DND-41 (cell line): ENCODE results near the gene GOT1.

Experiments
- ATAC-seq: fragments of 200-7000 bp; cut with Tn5 transposase; 3 replicates; pipeline ENCODE4 v1.9.1; 2021; ENCODE audit warnings: low read depth; ENCODE audit not compliant: insufficient read depth
- DNase-seq: peaks from one replicate; pipeline ENCODE4 v3.0.0-alpha.2; 2020
- H2AFZ ChIP-seq: 2 replicates; pipeline ENCODE4 v1.6.0; 2012; ENCODE audit warnings: low read depth, low read length
- H3K27ac ChIP-seq: 2 replicates; pipeline ENCODE4 v1.5.1; 2012; ENCODE audit warnings: low read length, inconsistent platforms
- H3K27me3 ChIP-seq: fragments of 200-600 bp; sonication (generic); 2 replicates; pipeline ENCODE4 v1.6.0; 2012; ENCODE audit warnings: low read length, mild to moderate bottlenecking, inconsistent platforms; ENCODE audit not compliant: insufficient read depth, poor library complexity
- H3K36me3 ChIP-seq: 2 replicates; pipeline ENCODE4 v1.5.1; 2012; ENCODE audit warnings: low read length, inconsistent platforms; ENCODE audit not compliant: insufficient read depth
- H3K4me1 ChIP-seq: 2 replicates; pipeline ENCODE4 v1.5.1; 2012; ENCODE audit warnings: mild to moderate bottlenecking, low read length; ENCODE audit not compliant: insufficient read depth
- H3K4me2 ChIP-seq: 2 replicates; pipeline ENCODE4 v1.6.0; 2012; ENCODE audit warnings: mild to moderate bottlenecking, moderate library complexity, low read length, inconsistent platforms; ENCODE audit not compliant: insufficient read depth
- H3K4me3 ChIP-seq, 2 experiments: fragments of 200-600 bp in 1 of 2; shearing (Covaris generic) in 1 of 2; 2 replicates each; pipeline ENCODE4 v1.5.1; 2012 to 2016; ENCODE audit warnings: inconsistent platforms in 2 of 2, low read length in 2 of 2, mild to moderate bottlenecking in 2 of 2, low read depth in 1 of 2, moderate library complexity in 1 of 2
- H3K79me2 ChIP-seq: 2 replicates; pipeline ENCODE4 v1.6.0; 2012; ENCODE audit warnings: low read length, inconsistent platforms; ENCODE audit not compliant: insufficient read depth
- H3K9ac ChIP-seq: 2 replicates; pipeline ENCODE4 v1.6.0; 2012; ENCODE audit warnings: low read depth, mild to moderate bottlenecking, inconsistent platforms, low read length, moderate library complexity
- H3K9me3 ChIP-seq: 2 replicates; pipeline ENCODE4 v1.5.1; 2012; ENCODE audit warnings: low read length, moderate library complexity, mild to moderate bottlenecking, inconsistent platforms; ENCODE audit not compliant: insufficient read depth, severe bottlenecking
- H4K20me1 ChIP-seq: 2 replicates; pipeline ENCODE4 v1.6.0; 2012; ENCODE audit warnings: low read length; ENCODE audit not compliant: insufficient read depth
- EZH2 ChIP-seq: IDR thresholded peaks from 3 replicates; pipeline ENCODE4 v1.6.1; 2012; ENCODE audit warnings: borderline replicate concordance, low read depth, mild to moderate bottlenecking, moderate library complexity, low read length, inconsistent platforms; ENCODE audit not compliant: severe bottlenecking
- TF ChIP-seq, protein P1 (sequence below): IDR thresholded peaks from 2 replicates; pipeline ENCODE4 v1.5.1; 2012; ENCODE audit warnings: borderline replicate concordance, low read length, moderate library complexity, mild to moderate bottlenecking; ENCODE audit not compliant: poor library complexity, severe bottlenecking; ENCODE audit errors: extremely low read depth

GOT1 gene

DNA sequence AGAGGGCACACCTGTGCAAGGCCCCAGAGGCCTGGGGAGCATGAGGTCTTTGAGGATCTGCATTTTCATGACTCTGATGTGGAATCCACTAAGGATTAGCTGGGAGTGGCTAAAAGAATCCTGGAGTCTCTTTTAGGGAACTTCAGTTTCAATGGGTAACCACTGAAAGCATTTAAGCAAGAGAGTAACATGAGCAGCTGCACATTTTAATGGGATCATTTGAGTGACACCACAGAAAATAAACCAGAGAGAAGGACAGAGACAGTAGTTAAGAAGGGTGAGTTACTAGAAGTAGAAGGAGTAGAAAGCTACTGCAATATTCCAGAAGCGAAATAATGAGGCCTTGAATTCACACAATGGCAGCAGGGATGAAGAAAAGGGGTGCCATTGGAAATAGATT is 5.2 kb downstream of the GOT1 start:
- Histone ChIP-seq H3K36me3 (peaks cover 20% of the 10 kb centered on the region; the same call in 1 of the 2 replicates), H2AFZ (no peak overlapping the region), H3K4me3 (no peak overlapping the region), H3K27ac (no peak overlapping the region), H3K9ac (no peak overlapping the region), H4K20me1 (no peaks in the 10 kb centered on the region), H3K4me2 (no peak overlapping the region), H3K79me2 (peaks cover 26% of the 10 kb centered on the region), H3K9me3 (no peaks in the 10 kb centered on the region), H3K27me3 (no peaks in the 10 kb centered on the region), H3K4me1 (peaks cover 18% of the 10 kb centered on the region)
- ATAC-seq, result no peak
- no peak for DNase-seq
- TF ChIP-seq, protein P1, sequence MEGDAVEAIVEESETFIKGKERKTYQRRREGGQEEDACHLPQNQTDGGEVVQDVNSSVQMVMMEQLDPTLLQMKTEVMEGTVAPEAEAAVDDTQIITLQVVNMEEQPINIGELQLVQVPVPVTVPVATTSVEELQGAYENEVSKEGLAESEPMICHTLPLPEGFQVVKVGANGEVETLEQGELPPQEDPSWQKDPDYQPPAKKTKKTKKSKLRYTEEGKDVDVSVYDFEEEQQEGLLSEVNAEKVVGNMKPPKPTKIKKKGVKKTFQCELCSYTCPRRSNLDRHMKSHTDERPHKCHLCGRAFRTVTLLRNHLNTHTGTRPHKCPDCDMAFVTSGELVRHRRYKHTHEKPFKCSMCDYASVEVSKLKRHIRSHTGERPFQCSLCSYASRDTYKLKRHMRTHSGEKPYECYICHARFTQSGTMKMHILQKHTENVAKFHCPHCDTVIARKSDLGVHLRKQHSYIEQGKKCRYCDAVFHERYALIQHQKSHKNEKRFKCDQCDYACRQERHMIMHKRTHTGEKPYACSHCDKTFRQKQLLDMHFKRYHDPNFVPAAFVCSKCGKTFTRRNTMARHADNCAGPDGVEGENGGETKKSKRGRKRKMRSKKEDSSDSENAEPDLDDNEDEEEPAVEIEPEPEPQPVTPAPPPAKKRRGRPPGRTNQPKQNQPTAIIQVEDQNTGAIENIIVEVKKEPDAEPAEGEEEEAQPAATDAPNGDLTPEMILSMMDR, result no peak
- TF ChIP-seq EZH2, result no peak

DNA sequence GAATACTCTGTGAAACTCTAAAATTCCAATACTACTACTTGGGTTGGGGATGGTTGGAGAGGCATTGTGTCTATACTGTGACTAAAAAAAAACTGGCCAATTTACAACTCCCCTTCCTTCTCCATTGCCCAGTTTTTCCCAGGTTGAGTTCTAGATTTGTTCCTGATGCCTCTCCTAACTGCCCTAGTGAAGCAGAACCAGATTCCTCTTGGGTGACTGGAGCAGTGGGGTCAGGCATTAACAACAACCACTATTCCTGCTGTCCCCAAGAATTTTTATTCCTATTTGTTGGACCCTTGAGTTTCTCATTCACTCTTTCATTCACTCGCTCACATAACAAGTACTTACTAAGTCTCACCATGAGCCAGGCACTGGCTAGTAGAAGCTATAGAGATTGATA is 5.8 kb downstream of the GOT1 start:
- Histone ChIP-seq H4K20me1 (no peaks in the 10 kb centered on the region), H2AFZ (no peak overlapping the region), H3K27me3 (no peaks in the 10 kb centered on the region), H3K4me3 (no peak overlapping the region), H3K9ac (no peak overlapping the region), H3K9me3 (no peaks in the 10 kb centered on the region), H3K4me1 (peaks cover 13% of the 10 kb centered on the region), H3K36me3 (peaks cover 25% of the 10 kb centered on the region), H3K4me2 (no peak overlapping the region), H3K27ac (no peak overlapping the region), H3K79me2 (peaks cover 21% of the 10 kb centered on the region)
- ATAC-seq (no peak), DNase-seq (no peak)
- no peak for TF ChIP-seq EZH2
- TF ChIP-seq, protein P1, result no peak

DNA sequence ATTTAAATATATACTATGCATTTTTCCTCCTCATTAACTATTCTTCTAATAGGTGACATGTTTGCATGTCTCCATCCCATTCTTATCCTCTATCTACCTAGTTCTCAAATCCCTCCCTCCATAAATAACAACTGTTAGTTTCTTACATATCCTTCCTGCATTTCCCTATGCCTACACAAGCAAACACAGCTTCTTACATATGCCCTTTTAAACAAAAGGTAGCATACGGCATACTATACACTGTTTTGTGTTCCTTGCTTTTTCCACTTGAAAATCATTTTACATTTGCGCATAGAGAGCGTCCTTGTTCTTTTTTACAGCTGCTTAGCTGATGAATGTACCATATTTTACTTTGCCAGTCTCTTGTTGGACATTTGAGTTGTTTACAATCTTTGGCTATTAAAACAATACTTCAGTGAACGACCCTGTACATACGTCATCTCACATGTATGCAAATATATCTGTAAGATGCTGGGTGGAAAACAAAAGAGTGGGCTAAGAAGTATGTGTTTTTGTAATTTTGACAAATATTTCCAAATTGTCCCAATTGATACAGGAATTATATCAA is 7.8 kb downstream of the GOT1 start:
- Histone ChIP-seq H4K20me1 (no peaks in the 10 kb centered on the region), H3K9ac (no peak overlapping the region), H3K27ac (no peak overlapping the region), H3K36me3 (peaks cover 42% of the 10 kb centered on the region), H2AFZ (no peak overlapping the region), H3K4me1 (no peaks in the 10 kb centered on the region), H3K4me3 (no peak overlapping the region), H3K79me2 (peaks cover 5% of the 10 kb centered on the region), H3K27me3 (no peaks in the 10 kb centered on the region), H3K4me2 (no peak overlapping the region), H3K9me3 (no peaks in the 10 kb centered on the region)
- ATAC-seq, result no peak
- no peak for DNase-seq
- no peak for TF ChIP-seq EZH2
- TF ChIP-seq, protein P1, result no peak

DNA sequence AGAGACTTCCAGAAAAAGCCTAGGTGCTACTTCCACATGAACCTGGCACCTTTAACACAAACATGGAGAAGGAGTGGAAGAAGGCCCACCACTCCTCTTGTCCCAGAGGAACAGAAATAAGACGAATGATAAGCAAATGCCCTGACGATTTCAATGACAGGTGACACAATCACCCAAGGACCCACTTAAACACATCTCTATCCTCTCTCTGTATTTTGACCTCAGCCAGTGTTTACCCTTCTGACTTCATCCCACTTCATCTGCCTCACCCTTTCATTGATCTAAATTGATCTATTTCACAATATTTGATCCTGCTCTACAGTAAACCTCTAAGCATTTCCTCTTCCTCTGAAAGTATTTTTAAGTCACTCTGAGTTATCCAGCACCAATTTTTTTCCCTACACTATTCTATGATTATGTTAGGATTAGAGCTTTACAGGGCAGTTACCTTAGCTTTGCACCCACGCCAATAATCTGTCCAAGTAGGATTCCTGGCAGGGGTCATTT is 9.1 kb downstream of the GOT1 start:
- no peak overlapping the region for H3K4me3 ChIP-seq
- no peak for TF ChIP-seq EZH2
- TF ChIP-seq, protein P1, result no peak
- H3K27me3 ChIP-seq, result no peaks in the 10 kb centered on the region
- H3K27ac ChIP-seq, result no peak overlapping the region
- no peak overlapping the region for H3K4me2 ChIP-seq
- DNase-seq (no peak), ATAC-seq (no peak)
- no peaks in the 10 kb centered on the region for H3K9me3 ChIP-seq
- H3K79me2 ChIP-seq, result 0 out of 2 replicates have a peak, but pooled peaks cover 2% of the 10 kb centered on the region
- H3K9ac ChIP-seq, result no peak overlapping the region
- H4K20me1 ChIP-seq, result no peaks in the 10 kb centered on the region
- no peak overlapping the region for H2AFZ ChIP-seq
- H3K36me3 ChIP-seq, result peaks cover 42% of the 10 kb centered on the region
- H3K4me1 ChIP-seq, result no peaks in the 10 kb centered on the region
